OCI-LY7 (cell line): ENCODE results near the gene CES2. TPM values are rescaled to one million over a fixed set of nuclear protein-coding genes. Genes with fewer than 3 reads are reported as not detected.

Experiments used
- BruUV-seq: library from RNA; stranded (reverse); fragments of 400-500 nt; replicated peaks from 2 replicates; lab custom pipeline; 2021; lab: Mats Ljungman, UMichigan
- CTCF ChIA-PET: fragments of 300-600 bp; sonication (Branson Sonifier 250); formaldehyde crosslinking; loops from one replicate; lab custom pipeline; 2022; ENCODE audit warnings: antibody characterized with exemption; ENCODE audit not compliant: unreplicated experiment; lab: Charles Lee
- POLR2A ChIA-PET: fragments of 300-600 bp; sonication (Branson Sonifier 250); formaldehyde crosslinking; loops from one replicate; lab custom pipeline; 2022; ENCODE audit warnings: antibody characterized with exemption; lab: Charles Lee
- DNase-seq: peaks from one replicate; pipeline ENCODE4 v3.0.0-alpha.2; 2015; ENCODE audit warnings: low spot score
- H2AFZ ChIP-seq: fragments of 200-600 bp; sonication (generic), shearing (Covaris generic); 2 replicates; pipeline ENCODE4 v1.6.1; 2014; ENCODE audit warnings: mild to moderate bottlenecking, antibody characterized with exemption, low read length, moderate library complexity
- H3K27ac ChIP-seq: fragments of 200-600 bp; sonication (generic); 2 replicates; pipeline ENCODE4 v1.5.1; 2014; ENCODE audit warnings: mixed run types, low read depth, mild to moderate bottlenecking, moderate library complexity, low read length, inconsistent platforms; ENCODE audit not compliant: poor library complexity, severe bottlenecking
- H3K36me3 ChIP-seq: fragments of 200-600 bp; sonication (generic); 2 replicates; pipeline ENCODE4 v1.6.1; 2014; ENCODE audit warnings: mild to moderate bottlenecking, antibody characterized with exemption, low read length, moderate library complexity, mixed read lengths; ENCODE audit not compliant: insufficient read depth
- H3K4me1 ChIP-seq: fragments of 200-600 bp; sonication (generic); 2 replicates; pipeline ENCODE4 v1.5.1; 2014; ENCODE audit warnings: mild to moderate bottlenecking, low read length; ENCODE audit not compliant: insufficient read depth, poor library complexity, severe bottlenecking
- H3K4me2 ChIP-seq: fragments of 200-600 bp; sonication (generic); 2 replicates; pipeline ENCODE4 v1.6.1; 2014; ENCODE audit warnings: mild to moderate bottlenecking, low read length
- H3K4me3 ChIP-seq: fragments of 200-600 bp; sonication (generic); 2 replicates; pipeline ENCODE4 v1.5.1; 2014; ENCODE audit warnings: mild to moderate bottlenecking, low read depth, low read length; ENCODE audit not compliant: poor library complexity, severe bottlenecking
- H3K79me2 ChIP-seq: fragments of 200-600 bp; sonication (generic); 2 replicates; pipeline ENCODE4 v1.6.1; 2016; ENCODE audit warnings: low read depth, mild to moderate bottlenecking, low read length, moderate library complexity, mixed read lengths; ENCODE audit not compliant: insufficient read depth
- H3K9me2 ChIP-seq: fragments of 200-600 bp; sonication (generic); 2 replicates; pipeline ENCODE4 v1.6.1; 2016; ENCODE audit warnings: mild to moderate bottlenecking, low read length, mixed read lengths; ENCODE audit not compliant: insufficient read depth
- H3K9me3 ChIP-seq: fragments of 200-600 bp; sonication (generic); 2 replicates; pipeline ENCODE4 v1.6.1; 2014; ENCODE audit warnings: mild to moderate bottlenecking, mixed run types, low read length, mixed read lengths
- H4K20me1 ChIP-seq: fragments of 200-600 bp; sonication (generic); 2 replicates; pipeline ENCODE4 v1.6.1; 2014; ENCODE audit warnings: mild to moderate bottlenecking, antibody characterized with exemption, low read length, moderate library complexity, mixed read lengths; ENCODE audit not compliant: insufficient read depth
- EZH2phosphoT487 ChIP-seq: fragments of 200-600 bp; sonication (generic); IDR thresholded peaks from 2 replicates; pipeline ENCODE4 v1.6.1; 2018; ENCODE audit warnings: low read depth, borderline replicate concordance, mild to moderate bottlenecking, mixed run types, antibody characterized with exemption, low read length, moderate library complexity, mixed read lengths
- intact Hi-C: fragments of 100-400 bp; cut with micrococcal nuclease; formaldehyde crosslinking; loops from one replicate; pipeline ENCODE4 v1.10.0; 2022; ENCODE audit not compliant: unreplicated experiment
- total RNA-seq, 2 experiments: library from RNA; depleted of rRNA in 1 of 2; stranded (reverse); fragments of >200 nt in 1 of 2; shearing (Covaris generic) in 1 of 2; gene quantifications; 2 replicates each; pipeline ENCODE4 v1.2.3, GENCODE V29; 2014 to 2022
- TF ChIP-seq, protein P1 (sequence below): fragments of 200-600 bp; sonication (generic); conservative IDR thresholded peaks from 2 replicates; pipeline ENCODE4 v1.5.1; 2014; ENCODE audit warnings: mild to moderate bottlenecking, antibody characterized with exemption, low read length, moderate library complexity, mixed read lengths

The CES2 gene
- total RNA-seq, 2 experiments from 2014 or later = 29.6 to 30.7 TPM

DNA sequence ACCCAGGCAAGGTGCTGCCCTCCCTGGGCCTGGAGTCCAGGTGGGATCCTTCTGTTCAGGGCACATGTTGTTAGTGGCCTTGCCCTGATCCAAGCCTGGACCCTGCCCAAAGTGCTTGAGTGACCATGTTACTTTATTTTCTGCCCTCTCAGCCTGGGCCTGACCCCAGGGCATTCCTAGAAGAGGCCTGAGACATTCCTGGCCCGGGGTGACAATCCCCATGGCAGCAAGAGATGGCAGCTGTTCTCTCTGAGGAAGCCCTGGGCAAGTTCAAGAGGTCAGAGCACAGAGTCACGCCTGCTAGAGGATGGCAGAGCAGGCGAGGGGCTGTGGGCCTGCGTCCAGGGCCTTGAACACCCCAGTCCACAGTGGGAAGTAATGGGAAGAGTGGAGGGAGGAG, 21.6 kb upstream of the CES2 start:
- Histone ChIP-seq H4K20me1 (no peaks in the 10 kb centered on the region), H3K36me3 (no peaks in the 10 kb centered on the region), H3K79me2 (no peaks in the 10 kb centered on the region), H3K27ac (no peak overlapping the region), H3K9me3 (no peaks in the 10 kb centered on the region), H3K9me2 (no peaks in the 10 kb centered on the region), H3K4me3 (no peak overlapping the region), H2AFZ (no peak overlapping the region), H3K4me2 (no peak overlapping the region), H3K4me1 (no peaks in the 10 kb centered on the region)
- DNase-seq = no peak
- CTCF ChIA-PET = no interaction called here
- POLR2A ChIA-PET = no interaction called here
- intact Hi-C loops = no loop called here
- BruUV-seq = no TSS peak
- TF ChIP-seq EZH2phosphoT487 = no peak
- TF ChIP-seq, protein P1, sequence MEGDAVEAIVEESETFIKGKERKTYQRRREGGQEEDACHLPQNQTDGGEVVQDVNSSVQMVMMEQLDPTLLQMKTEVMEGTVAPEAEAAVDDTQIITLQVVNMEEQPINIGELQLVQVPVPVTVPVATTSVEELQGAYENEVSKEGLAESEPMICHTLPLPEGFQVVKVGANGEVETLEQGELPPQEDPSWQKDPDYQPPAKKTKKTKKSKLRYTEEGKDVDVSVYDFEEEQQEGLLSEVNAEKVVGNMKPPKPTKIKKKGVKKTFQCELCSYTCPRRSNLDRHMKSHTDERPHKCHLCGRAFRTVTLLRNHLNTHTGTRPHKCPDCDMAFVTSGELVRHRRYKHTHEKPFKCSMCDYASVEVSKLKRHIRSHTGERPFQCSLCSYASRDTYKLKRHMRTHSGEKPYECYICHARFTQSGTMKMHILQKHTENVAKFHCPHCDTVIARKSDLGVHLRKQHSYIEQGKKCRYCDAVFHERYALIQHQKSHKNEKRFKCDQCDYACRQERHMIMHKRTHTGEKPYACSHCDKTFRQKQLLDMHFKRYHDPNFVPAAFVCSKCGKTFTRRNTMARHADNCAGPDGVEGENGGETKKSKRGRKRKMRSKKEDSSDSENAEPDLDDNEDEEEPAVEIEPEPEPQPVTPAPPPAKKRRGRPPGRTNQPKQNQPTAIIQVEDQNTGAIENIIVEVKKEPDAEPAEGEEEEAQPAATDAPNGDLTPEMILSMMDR = no peak

DNA sequence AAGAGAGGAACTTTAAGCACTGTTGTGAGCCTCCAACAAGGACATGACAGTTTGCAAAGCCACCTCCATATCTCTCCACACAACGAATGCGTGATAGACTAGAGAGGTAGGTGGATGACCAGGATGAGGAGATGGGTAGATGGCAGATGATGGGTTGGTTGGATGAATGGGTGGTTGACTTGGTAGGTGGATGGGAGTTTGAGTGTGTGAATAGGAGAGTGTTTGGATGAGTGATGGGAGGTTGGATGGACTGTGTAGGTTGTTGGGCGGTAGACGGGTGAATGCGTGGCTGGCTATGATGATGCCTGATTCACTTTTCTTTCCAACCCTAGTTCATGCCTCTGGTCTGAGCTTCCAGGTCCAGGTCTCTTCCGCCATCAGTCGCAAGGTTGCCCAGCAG, 20.8 kb upstream of the CES2 start:
- no peaks in the 10 kb centered on the region for H3K36me3 ChIP-seq
- no peak for DNase-seq
- H3K4me2 ChIP-seq = no peak overlapping the region
- TF ChIP-seq EZH2phosphoT487 = no peak
- TF ChIP-seq, protein P1 = no peak
- H2AFZ ChIP-seq = no peak overlapping the region
- no peaks in the 10 kb centered on the region for H3K79me2 ChIP-seq
- H4K20me1 ChIP-seq = no peaks in the 10 kb centered on the region
- intact Hi-C loops = no loop called here
- H3K4me1 ChIP-seq = no peaks in the 10 kb centered on the region
- no peaks in the 10 kb centered on the region for H3K9me3 ChIP-seq
- ChIA-PET POLR2A (no interaction called here), CTCF (no interaction called here)
- no peak overlapping the region for H3K27ac ChIP-seq
- BruUV-seq = no TSS peak
- H3K4me3 ChIP-seq = no peak overlapping the region
- H3K9me2 ChIP-seq = no peaks in the 10 kb centered on the region

DNA sequence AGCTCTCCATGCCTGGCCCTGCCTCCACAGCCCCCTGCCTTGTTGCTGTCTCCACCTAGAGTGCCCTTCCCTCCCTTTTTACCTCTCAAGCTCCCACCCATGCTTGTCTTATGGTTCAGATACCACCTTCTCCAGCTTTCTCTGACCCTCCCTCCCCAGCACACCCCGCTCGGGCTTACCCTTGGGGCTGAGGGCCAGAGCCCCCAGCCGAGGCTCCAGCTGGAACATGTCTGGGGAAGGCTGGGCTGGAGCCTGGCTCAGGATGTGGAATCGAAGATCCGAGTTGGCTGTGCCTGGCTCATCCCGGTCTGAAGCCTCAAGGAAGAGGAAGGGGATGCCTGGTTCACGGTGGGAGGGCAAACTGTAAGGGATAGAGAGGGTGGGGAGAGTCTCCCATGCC, 20.3 kb upstream of the CES2 start:
- no TSS peak for BruUV-seq
- Histone ChIP-seq H3K79me2 (no peaks in the 10 kb centered on the region), H3K4me1 (no peaks in the 10 kb centered on the region), H3K36me3 (no peaks in the 10 kb centered on the region), H3K9me2 (no peaks in the 10 kb centered on the region), H4K20me1 (no peaks in the 10 kb centered on the region), H2AFZ (no peak overlapping the region), H3K4me2 (no peak overlapping the region), H3K4me3 (no peak overlapping the region), H3K9me3 (no peaks in the 10 kb centered on the region), H3K27ac (no peak overlapping the region)
- no peak for DNase-seq
- TF ChIP-seq EZH2phosphoT487 = no peak
- TF ChIP-seq, protein P1 = no peak
- intact Hi-C loops = no loop called here
- CTCF ChIA-PET = no interaction called here
- POLR2A ChIA-PET = no interaction called here
